Right atrium auricular region (tissue), 2 donors: ENCODE measurements around the gene ZMPSTE24. TPM values are rescaled to one million over a fixed set of nuclear protein-coding genes. Genes with fewer than 3 reads are reported as not detected.

Experiments
- DNase-seq: peaks from one replicate; pipeline ENCODE4 v3.0.0-alpha.2; 2019; ENCODE audit warnings: low spot score
- H3K27ac ChIP-seq, 2 donors: fragments of 200-600 bp; sonication (generic); 1 replicate in 1 of 2; 2 replicates in 1 of 2; pipeline ENCODE4 v1.5.1; 2016 to 2019
- H3K27me3 ChIP-seq, 2 donors: fragments of 200-600 bp; sonication (generic); one replicate each; pipeline versions ENCODE4 v1.5.1 to v1.6.0; 2017 to 2019
- H3K36me3 ChIP-seq: fragments of 200-600 bp; sonication (generic); one replicate; pipeline ENCODE4 v1.5.1; 2016
- H3K4me1 ChIP-seq, 2 donors: fragments of 200-600 bp; sonication (generic); one replicate each; pipeline versions ENCODE4 v1.5.1 to v1.6.0; 2017 to 2019
- H3K4me3 ChIP-seq, 2 donors: fragments of 200-600 bp; sonication (generic); 1 replicate in 1 of 2; 2 replicates in 1 of 2; pipeline ENCODE4 v1.5.1; 2017 to 2019; ENCODE audit warnings: mild to moderate bottlenecking in 1 of 2, moderate library complexity in 1 of 2
- H3K9me3 ChIP-seq, 2 donors: fragments of 200-600 bp; sonication (generic); one replicate each; pipeline ENCODE4 v1.5.1; 2019
- CTCF ChIP-seq, 2 donors: fragments of 200-600 bp; sonication (generic); IDR thresholded peaks; one replicate each; pipeline ENCODE4 v1.5.1; 2019; ENCODE audit warnings: antibody characterized with exemption in 2 of 2
- total RNA-seq, 2 donors: library from RNA; depleted of rRNA; stranded (reverse); fragments of >200 nt; gene quantifications; one replicate each; pipeline ENCODE4 v1.1.0, GENCODE V29; 2016

Gene ZMPSTE24
- total RNA-seq, 2 donors from 2014 or later, result 23.8 to 43.2 TPM

- Histone ChIP-seq H3K9me3 (no peaks in the 10 kb centered on the region), H3K27ac (no peak overlapping the region), H3K4me3 (no peak overlapping the region), H3K27me3 (no peaks in the 10 kb centered on the region), H3K4me1 (peaks cover 0 to 20% of the 10 kb centered on the region in 2 donors), H3K36me3 (peaks cover 62% of the 10 kb centered on the region)
- TF ChIP-seq CTCF (IDR thresholded peaks at IDR 0.05), result no peak
- DNase-seq, result no peak
These were observed 14.7 kb downstream of the ZMPSTE24 start for GRCh38 chr1:40272653-40273213.

- Histone ChIP-seq H3K4me3 (no peak overlapping the region), H3K27me3 (no peaks in the 10 kb centered on the region), H3K36me3 (peaks cover 54% of the 10 kb centered on the region), H3K4me1 (peaks cover 0 to 11% of the 10 kb centered on the region in 2 donors), H3K27ac (no peak overlapping the region), H3K9me3 (no peaks in the 10 kb centered on the region)
- DNase-seq, result no peak
- TF ChIP-seq CTCF (IDR thresholded peaks at IDR 0.05), result no peak
These were observed 15.6 kb downstream of the ZMPSTE24 start for GRCh38 chr1:40273547-40274166.

GRCh38 chr1:40274331-40274730 lies 16.3 kb downstream of the ZMPSTE24 start:
- H3K9me3 ChIP-seq, result no peaks in the 10 kb centered on the region
- no peak overlapping the region for H3K4me3 ChIP-seq
- no peak overlapping the region for H3K27ac ChIP-seq
- peaks cover 0 to 10% of the 10 kb centered on the region in 2 donors for H3K4me1 ChIP-seq
- H3K36me3 ChIP-seq, result peaks cover 48% of the 10 kb centered on the region
- TF ChIP-seq CTCF (IDR thresholded peaks at IDR 0.05), result no peak
- H3K27me3 ChIP-seq, result no peaks in the 10 kb centered on the region
- no peak for DNase-seq

- Histone ChIP-seq H3K27ac (no peak overlapping the region), H3K27me3 (no peaks in the 10 kb centered on the region), H3K9me3 (no peaks in the 10 kb centered on the region), H3K4me3 (no peak overlapping the region), H3K36me3 (peaks cover 30% of the 10 kb centered on the region), H3K4me1 (peaks cover 0 to 10% of the 10 kb centered on the region in 2 donors)
- no peak for DNase-seq
- no peak for TF ChIP-seq CTCF (IDR thresholded peaks at IDR 0.05)
These were observed 18.1 kb downstream of the ZMPSTE24 start for GRCh38 chr1:40276122-40276521.

GRCh38 chr1:40281853-40282252 lies 23.8 kb downstream of the ZMPSTE24 start:
- Histone ChIP-seq H3K4me1 (no peaks in the 10 kb centered on the region), H3K36me3 (peaks cover 17% of the 10 kb centered on the region), H3K27ac (no peak overlapping the region), H3K9me3 (no peaks in the 10 kb centered on the region), H3K4me3 (no peak overlapping the region), H3K27me3 (no peaks in the 10 kb centered on the region)
- no peak for DNase-seq
- TF ChIP-seq CTCF (IDR thresholded peaks at IDR 0.05), result no peak

GRCh38 chr1:40291293-40291692 lies 33.3 kb downstream of the ZMPSTE24 start:
- no peak for DNase-seq
- H3K27me3 ChIP-seq, result no peaks in the 10 kb centered on the region
- no peaks in the 10 kb centered on the region for H3K4me1 ChIP-seq
- H3K27ac ChIP-seq, result no peak overlapping the region
- H3K4me3 ChIP-seq, result no peak overlapping the region
- no peak for TF ChIP-seq CTCF (IDR thresholded peaks at IDR 0.05)
- H3K9me3 ChIP-seq, result no peaks in the 10 kb centered on the region
- H3K36me3 ChIP-seq, result peaks cover 63% of the 10 kb centered on the region
